GM04504 (cell line): ENCODE data around the gene TUB.

Source experiments
- DNase-seq: peaks from one replicate; pipeline ENCODE4 v3.0.0-alpha.2; 2012; ENCODE audit warnings: low read depth

Gene TUB

DNA sequence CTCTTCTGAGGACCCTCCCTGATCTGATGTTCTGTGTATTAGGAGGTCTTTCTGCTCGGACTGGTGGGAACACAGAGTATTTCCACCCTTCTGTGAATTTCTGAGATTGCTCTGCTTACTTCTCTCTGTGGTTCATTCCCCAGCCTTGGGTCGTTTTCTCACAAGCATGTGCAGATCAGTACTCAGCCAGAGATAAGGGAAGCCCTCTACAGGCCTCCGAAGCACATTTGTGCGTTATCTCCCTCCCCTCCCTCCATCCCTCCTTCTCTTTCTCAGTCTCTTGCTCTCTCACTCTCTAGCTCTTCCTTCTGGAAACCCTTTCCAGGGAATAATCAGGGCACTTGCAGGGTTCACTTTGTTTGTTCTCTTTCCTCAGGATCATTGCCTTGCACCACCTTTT, 35.2 kb upstream of the TUB start:
- no peak for DNase-seq

DNA sequence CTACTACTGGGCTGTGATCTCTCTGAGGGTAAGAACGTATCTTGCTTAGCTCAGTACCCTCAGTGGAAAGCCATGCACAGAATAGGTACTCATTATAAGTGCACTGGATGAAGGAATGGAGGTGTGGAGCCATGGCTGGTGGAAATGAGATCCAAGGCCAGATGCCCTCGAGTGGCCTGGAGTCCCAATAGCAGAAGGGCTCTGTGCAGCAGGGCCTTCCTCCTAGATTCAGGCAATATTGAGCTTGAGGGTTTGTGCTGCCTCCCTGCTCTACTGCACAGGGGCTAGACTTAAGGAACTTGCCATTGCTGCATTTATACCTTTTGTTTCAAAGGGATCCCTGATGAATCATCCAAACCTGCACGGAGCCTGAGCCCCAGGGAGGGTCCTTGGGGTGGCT, 33.6 kb upstream of the TUB start:
- DNase-seq = no peak

DNA sequence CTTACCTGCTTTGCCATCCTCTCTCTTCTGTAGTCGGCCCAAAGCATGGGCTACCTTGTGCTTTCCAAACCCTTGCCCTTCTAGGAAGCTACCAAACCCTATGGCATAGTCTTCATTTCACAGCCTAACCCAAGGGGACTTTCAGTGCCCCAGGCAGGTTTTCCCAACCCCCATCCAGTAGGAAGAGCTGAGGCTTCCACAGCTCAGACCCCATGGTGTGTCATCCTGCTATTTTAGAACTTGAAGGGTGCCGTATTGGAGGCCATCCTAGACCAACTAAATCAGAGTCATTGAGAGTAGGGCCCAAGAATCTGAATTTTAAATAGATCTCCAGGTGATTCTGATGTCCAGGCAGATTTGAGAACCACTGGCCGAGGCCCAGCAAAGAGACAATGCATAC, 31.9 kb upstream of the TUB start:
- DNase-seq = no peak

DNA sequence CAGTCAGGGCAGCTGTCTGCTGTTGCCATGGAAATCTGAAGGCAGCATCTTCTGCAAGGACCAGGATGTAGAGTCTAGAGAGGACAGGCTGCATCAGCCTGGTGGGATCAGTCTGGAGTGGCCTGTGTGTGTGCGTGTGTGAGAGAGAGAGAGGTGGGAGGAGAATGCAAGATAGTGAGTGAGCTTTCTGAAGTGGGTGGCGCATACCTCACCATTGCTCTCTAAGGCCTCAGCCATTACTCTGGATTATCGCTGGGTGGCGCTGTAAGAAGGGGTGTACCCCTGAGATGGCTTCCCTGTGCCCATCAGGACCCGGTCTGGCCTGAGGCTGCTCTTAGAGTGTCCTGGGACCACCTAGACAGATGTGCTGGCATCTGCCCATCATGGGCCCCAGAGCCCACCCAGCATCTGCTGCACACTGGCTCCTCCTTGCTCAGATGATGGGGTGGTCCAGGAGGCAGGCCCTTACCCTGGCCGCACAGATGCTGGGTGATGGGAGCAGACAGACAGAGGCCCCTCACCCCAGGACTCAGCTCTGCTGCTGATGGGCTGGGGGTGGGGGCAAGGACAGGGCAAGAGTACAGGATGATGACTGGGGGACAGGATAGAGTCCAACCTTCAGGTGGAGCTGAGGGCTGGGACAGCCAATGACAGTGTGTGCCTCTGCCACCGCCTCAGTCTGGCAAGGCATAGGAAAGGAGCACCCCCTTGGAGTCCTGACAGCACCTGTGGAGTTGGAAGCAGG, 25.7 kb upstream of the TUB start:
- DNase-seq = no peak

DNA sequence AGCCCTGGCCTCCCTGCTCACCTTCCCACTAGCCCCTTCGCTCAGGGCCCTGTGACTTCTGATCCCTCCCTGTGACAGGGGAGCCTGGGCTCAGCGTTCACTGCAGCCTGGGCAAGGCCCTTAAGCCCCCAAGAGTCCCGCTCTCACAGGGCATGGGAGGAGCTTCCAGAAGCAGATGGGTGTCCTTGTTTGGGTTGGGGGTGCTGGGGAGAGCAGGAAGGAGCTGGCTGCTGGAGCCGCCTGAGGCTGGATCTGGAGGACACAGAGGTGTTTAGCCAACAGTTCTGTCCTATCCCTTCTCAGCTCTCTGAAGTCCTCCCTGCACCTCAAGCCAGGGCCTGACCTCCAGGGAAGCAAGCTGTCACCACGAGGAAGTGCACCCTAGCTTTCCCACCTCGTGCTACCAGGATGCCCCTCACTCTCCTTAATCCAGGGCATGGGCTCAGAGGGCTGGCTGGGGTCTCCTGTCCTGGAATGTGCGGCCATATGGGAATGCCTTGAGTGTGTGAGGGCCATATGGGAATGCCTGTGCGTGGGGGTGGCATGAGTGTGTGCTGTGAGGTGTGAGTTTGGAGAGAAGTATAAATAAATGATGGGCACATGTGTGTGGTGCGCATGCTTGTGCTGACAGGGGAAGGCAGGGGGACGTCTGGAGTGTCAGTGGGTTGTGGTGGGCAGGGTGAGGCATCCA, 25.0 kb upstream of the TUB start:
- no peak for DNase-seq

DNA sequence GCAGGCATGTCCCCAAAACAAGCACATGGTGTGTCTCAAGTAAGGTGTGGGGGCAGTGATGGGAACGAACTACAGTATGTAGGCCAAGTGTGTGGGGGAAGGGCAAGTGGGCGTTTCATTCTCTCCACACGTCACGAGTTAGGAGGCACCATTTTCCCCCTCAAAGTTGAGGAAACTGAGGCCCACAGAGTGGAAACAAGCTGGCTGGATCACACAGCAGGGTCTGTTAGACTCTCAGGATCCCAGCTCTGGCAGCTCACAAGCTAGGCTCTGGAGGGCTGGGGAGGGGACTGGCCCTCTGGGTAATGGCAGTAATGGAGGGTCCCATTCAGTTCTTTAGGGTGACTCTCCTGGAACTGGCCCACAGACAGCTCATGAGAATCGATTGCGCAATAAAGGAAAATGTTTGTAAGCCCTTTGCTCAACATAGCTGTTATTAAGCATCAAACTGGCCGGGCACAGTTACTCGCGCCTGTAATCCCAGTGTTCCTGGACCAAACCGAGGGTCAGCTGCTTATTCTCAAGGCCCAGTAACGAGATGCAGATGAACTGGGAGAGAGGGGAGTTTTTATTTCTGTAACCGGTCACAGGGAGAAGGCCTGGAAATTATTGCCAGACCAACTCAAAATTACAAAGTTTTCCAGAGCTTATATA, 24.1 kb upstream of the TUB start:
- peak; percentile 51 for DNase-seq

DNA sequence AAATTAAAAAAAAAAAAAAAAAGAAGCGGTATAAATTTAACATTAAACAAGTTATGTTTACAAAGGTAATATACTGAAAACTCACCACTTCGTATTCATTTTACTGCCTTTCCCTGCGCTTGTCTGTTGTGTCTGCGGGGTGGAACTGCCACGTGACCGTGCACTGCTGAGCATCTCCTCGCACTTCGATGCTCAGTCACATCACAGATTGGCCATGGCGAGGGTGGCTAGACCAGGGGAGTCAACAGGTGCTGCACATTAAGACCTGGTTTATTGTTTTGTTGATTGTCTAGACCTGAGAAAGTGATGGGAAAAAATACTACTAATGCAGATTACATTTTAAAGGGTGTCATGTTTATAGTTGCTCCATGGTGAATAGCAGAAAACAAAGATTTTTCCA, 22.8 kb upstream of the TUB start:
- DNase-seq = no peak

DNA sequence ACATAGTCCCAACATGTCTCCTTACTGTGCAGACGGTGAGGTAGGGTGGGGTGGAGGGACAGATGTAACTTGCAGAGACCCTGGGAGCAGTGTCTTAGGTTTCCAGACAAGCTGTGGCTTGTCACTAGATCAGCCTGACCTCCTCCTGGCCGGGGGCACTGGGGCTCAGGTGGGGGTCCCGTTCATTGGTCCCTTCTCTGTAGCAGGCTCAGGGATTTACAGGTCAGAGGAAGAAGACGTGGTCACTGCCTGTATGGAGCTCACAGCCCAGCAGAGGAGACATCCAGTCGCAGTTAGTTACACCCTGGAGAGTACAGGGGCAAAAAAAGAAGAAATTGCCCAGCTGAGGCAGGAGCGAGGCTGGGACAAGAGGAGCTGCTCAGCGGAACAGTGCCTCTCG, 22.0 kb upstream of the TUB start:
- no peak for DNase-seq

DNA sequence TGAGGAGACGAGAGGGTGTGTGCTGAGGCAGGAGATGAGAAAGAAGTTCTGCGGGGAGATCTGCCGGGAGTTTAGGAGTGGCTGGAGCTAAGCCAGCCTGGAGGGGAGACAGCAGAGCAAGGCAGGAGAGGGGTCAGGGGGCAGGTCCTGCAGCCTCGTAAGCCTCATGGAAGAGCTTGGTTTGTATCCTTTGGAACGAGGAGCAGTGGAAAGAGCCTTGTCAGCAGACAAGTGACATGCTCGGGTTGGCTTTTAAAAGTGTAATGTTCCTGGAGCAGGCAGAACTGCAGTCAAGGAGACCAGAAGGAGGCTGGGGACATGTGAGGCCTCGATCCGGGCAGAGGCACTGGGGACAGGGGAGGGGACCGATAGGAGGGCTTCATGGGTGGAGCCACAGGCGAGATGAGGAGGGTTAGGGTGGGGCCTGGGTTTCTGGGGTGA, 21.4 kb upstream of the TUB start:
- DNase-seq = no peak

DNA sequence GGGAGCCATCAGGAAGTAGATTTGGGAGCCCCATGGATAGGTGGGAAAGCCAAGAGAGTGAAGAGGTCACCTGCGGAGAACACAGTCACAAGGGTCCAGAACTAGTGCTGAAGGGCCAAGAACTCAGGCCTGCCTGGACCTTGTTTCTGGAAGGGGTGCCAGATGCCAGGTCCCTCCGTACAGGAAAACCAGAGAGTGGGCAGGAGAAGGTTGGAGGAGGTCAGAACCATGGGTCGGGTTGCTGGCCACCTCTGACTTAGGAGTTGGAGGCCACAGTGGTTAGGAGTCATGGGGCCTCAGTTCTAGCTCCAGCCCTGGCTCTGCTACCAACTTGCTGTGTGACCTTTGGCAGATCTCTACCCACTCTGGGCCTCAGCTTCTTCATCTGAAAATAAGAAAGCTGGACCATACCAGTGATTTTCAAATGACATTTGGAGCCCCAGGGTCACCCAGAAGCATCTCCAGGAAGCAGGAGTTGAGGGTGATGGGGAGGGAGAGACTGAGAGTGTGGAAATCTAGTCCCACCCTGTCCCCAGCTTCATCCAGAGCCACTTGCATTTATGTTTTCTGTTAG, 20.8 kb upstream of the TUB start:
- DNase-seq = no peak

DNA sequence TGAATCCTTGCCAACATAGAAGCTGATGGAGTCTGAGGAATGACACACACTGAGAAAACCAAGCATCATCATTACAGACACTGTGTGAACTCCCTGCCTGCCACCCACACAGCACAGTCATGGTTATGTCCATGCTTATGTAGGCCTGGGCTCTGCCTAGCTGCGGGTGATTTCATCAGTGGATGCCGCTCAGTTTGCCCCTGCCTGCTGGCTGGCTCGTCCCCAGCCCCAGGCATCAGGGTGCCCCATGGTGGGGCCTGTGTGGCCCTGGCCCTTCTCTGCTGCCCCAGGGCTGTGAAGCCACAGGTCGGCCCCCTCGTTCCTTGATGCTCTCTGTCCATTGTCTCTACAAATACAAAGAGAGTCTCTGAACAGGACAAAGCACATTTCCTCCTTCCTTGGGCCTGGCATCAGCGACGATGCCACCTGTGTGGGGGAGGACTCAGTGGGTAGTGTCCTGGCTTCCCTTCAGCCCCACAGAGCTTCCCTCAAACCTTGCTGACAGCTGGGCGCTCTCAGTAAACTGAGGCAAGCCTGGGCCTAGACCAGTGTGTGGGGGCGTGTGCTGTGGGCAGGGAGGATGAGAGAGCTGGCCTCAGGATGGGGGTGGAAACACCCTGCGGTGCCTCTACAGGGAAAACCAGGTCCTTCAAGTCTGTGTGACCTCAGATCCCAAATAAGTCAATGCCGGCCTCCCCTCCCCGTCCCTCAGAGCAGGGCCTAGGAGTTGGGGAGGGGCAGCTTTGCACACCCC, 20.0 kb upstream of the TUB start:
- peak; percentile 19 for DNase-seq

DNA sequence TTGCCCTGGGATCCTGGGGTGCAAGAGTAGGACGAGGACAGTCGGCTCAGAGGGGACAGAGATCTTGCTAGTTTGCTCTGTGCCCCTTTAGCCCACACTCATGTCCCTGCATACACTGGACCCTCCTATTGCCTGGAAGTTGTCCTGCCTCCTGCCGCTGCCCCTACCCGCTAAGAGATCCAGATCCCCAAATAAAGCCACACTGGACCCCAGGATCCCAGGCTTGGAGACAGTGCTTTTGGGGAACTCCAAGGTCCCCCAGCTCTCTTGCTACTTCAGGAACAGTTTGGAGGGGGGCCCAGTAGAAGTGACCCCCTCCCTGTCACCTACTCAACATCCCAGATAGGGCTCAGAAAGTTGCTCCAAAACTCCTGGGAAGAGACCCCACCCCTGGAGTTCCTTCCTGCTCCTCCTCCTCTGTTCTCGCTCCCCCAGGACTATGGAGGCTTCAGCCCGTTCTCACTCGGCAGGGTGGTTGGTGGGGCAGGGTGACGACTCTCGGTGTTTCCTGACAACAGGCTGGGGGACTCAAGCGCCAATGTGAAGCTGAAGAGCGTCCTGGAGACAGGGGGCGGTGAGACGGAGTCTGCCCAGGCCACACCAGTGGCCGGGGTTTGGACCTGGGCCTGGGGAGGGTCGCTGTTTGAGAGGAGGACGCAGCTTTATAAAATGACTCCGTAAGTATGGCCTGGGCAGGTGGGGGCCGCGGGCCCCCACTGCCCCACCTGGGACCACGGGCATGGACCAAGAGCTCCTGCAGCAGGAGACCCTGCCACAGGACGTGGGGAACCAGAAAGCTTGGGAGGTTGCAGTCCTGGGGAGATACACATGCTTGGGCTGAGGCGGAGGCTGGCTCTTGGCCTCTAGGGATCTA, 19.2 kb upstream of the TUB start:
- DNase-seq = no peak

DNA sequence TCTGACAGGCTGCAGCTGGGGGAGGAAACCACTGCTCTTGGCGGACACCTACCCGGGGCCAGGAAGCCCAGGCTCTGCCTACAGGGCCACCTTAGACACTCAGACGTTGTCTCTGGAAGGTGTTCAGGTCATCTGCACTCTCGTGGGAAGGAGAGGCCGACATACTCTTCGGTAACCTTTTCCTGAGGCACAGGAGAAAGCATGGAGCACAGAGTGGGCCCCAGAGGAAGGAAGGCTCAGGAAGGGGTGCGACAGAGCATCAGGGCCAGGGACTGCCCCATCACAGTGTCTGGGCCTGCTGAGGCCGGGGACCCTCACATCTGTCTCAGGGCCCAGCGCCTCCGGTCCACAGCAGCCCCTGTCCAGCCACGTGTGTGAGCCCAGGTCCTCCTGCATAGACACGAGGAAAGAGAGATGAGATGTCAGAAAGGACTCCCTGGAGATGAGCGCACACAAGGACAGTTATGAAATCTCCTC, 18.2 kb upstream of the TUB start:
- no peak for DNase-seq

DNA sequence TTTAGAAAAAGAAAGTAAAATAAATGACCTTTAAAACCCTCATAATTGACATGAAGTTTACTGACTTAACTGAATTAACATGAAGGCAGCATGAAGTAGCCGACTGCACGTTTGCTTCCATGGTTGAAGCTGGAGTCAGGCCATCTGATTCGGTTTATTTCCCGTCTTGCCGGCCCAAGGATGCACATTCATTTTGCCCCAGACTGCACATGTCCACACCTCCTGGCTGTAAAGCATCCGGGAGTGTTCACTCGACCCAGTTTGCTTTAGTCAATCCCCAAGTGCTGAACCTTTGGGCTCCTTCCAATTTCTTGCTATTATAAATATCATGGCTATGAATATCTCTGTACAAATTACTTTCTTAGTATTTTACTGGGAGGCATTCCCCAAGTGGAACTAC, 17.7 kb upstream of the TUB start:
- no peak for DNase-seq

DNA sequence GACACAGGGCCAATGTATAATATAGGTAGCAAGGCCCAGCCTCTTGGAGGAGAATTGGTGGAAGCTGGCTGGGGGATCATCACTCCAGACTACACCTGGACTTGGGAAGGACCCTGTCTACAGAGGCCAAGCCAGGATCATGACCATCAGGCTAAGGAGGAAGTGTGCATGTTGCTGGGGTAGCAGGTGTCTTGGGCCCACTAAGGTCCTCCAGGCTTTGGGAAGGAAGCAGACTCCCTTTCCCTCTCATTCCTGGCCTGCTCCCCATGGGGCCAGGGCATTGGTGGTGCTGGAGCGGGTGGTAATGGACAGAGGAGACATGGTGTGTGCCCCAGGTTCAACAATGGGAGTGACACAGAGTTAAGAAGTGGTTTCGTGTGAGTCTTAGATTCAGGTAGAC, 16.0 kb upstream of the TUB start:
- DNase-seq = no peak

DNA sequence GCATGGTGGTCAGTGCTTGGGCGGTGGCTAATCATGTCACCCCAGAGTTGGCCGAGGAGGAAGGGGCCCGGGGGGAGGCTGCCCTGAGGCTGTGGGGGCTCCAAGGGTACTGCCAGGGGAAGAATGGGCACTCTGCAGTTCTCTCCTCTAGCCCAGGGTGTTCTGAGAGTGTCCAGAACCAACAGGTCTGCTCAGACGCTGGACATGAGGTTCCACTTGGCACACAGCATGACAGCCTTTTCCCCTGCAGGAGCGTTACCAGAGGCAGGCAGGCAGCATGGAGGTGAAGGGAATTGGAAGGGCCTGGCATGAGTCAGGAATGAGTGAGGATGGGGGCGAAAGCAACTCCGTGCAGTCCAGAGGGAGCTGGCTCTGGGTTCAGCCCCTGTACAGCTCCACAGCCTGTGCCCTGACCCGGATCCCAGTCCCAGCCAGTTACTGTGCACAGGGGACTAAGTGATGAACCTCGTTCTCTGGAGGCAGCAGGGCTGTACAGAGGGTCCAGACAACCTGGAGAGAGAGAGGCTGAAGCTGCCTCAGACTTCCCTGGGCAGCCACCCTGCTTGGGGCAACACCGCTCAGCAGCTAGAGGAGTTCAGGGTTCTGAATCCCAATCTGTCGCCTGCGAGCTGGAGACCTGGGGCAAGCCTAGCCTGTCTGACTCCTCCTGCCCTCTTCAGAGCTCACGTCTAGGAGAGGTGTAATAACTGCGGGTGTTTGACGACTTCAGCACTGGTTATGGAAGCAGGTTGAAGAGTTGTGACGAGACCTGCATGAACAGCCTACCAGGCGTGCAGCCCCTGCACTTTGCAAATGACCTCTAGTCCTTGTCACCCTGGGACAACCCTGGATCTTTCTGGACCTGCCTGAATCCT, 14.7 kb upstream of the TUB start:
- no peak for DNase-seq

DNA sequence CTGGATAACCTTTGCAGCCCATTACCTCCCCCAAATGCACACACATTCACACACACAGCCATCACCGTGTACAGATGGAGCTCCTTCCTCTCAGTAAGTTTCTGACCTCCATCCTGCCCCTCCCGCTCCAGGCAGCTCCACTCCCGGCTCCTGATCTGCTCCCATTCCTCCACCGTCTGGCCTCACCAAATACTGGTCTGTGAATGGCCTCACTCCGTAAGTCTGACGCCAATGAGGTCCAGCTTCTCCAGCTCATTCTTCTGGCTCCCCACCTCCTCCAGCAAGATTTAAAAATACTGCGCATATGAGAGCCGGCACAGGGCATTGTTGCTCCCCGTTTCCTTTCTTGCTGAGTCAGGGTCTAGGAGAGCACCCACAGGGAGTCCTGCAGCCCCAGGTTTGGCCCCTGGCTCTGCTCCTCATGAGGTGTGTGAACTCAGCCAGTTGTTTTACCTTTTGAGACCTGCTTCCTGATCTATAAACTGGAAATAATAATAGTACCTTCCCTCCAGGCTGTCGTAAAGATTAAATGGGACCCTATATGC, 14.0 kb upstream of the TUB start:
- DNase-seq = no peak

DNA sequence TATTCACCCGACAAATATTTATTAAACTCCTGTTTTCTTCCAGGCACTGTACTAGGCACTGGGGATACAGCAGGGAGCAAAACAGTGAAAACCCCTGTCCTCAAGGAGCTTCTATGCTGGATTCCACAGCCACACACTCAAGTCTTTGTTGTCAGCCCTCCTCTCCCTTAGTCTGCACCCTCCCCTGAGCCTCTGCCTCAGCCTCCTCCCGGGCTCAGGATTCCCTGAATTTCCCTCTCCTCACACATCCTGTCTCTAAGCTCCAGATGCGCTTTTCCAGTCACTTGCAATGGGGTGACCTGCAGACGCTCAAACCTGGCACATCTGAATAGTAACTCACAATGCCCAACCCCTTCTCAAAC, 13.5 kb upstream of the TUB start:
- DNase-seq = no peak

DNA sequence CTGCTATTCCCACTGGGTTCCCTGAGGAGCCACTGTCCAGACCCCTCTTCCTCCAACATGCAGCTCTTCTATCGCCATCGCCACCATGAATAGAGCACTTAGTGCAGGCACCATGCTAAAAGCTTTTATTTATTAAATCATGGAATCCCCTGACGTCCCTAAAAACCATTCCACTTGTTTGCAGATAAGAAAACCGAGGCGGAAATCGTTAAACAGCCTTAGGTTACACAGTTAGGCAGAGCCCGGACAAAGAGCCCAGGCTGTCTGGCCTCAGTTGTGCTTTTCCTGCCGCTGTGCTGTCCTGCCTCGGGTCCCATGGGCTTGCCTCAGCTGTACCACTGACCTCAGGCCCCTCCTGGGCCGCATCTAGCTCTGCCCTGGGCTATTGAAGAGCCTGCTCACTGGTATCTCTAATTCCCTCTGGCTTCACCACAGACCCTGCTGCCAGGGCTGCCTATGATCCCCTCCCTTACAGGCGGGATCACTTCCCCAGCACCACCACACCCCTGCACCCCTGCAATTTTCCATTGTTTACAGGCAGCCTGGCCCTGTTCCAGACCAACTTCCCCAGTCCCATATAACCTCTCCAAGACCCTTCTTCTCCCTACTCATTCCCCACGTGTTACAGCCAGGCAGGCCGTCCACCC, 13.0 kb upstream of the TUB start:
- DNase-seq = no peak
